ENCODE measurements around the gene KLK2.

Gene KLK2

DNA sequence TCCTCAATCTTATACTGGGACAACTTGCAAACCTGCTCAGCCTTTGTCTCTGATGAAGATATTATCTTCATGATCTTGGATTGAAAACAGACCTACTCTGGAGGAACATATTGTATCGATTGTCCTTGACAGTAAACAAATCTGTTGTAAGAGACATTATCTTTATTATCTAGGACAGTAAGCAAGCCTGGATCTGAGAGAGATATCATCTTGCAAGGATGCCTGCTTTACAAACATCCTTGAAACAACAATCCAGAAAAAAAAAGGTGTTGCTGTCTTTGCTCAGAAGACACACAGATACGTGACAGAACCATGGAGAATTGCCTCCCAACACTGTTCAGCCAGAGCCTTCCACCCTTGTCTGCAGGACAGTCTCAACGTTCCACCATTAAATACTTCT, 22.5 kb upstream of the KLK2 start:
- no peak for DNase-seq (ENCODE audit: low read depth in 2 of 2)

DNA sequence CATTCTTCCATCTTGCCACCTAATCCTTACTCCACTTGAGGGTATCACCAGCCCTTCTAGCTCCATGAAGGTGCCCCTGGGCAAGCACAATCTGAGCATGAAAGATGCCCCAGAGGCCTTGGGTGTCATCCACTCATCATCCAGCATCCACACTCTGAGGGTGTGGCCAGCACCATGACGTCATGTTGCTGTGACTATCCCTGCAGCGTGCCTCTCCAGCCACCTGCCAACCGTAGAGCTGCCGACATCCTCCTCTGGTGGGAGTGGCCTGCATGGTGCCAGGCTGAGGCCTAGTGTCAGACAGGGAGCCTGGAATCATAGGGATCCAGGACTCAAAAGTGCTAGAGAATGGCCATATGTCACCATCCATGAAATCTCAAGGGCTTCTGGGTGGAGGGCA, 21.6 kb upstream of the KLK2 start:
- no peak for DNase-seq (ENCODE audit: low read depth in 2 of 2)

DNA sequence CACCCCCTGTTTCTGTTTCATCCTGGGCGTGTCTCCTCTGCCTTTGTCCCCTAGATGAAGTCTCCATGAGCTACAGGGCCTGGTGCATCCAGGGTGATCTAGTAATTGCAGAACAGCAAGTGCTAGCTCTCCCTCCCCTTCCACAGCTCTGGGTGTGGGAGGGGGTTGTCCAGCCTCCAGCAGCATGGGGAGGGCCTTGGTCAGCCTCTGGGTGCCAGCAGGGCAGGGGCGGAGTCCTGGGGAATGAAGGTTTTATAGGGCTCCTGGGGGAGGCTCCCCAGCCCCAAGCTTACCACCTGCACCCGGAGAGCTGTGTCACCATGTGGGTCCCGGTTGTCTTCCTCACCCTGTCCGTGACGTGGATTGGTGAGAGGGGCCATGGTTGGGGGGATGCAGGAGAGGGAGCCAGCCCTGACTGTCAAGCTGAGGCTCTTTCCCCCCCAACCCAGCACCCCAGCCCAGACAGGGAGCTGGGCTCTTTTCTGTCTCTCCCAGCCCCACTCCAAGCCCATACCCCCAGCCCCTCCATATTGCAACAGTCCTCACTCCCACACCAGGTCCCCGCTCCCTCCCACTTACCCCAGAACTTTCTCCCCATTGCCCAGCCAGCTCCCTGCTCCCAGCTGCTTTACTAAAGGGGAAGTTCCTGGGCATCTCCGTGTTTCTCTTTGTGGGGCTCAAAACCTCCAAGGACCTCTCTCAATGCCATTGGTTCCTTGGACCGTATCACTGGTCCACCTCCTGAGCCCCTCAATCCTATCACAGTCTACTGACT, 18.4 kb upstream of the KLK2 start, which contains the start of gene KLK3:
Gene KLK3, plus strand, starts transcription at position 280 of the 775 bp plus-strand sequence. Its CDS starts 41 bp downstream, at position 321.
- no peak for DNase-seq (ENCODE audit: low read depth in 2 of 2)

DNA sequence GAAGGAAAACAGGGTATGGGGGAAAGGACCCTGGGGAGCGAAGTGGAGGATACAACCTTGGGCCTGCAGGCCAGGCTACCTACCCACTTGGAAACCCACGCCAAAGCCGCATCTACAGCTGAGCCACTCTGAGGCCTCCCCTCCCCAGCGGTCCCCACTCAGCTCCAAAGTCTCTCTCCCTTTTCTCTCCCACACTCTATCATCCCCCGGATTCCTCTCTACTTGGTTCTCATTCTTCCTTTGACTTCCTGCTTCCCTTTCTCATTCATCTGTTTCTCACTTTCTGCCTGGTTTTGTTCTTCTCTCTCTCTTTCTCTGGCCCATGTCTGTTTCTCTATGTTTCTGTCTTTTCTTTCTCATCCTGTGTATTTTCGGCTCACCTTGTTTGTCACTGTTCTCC, 15.9 kb upstream of the KLK2 start:
- DNase-seq (ENCODE audit: low read depth in 2 of 2), result no peak

DNA sequence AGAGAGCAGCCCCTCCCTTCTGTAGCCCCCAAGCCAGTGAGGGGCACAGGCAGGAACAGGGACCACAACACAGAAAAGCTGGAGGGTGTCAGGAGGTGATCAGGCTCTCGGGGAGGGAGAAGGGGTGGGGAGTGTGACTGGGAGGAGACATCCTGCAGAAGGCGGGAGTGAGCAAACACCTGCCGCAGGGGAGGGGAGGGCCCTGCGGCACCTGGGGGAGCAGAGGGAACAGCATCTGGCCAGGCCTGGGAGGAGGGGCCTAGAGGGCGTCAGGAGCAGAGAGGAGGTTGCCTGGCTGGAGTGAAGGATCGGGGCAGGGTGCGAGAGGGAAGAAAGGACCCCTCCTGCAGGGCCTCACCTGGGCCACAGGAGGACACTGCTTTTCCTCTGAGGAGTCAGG, 14.4 kb upstream of the KLK2 start:
- DNase-seq (ENCODE audit: low read depth in 2 of 2), result no peak

DNA sequence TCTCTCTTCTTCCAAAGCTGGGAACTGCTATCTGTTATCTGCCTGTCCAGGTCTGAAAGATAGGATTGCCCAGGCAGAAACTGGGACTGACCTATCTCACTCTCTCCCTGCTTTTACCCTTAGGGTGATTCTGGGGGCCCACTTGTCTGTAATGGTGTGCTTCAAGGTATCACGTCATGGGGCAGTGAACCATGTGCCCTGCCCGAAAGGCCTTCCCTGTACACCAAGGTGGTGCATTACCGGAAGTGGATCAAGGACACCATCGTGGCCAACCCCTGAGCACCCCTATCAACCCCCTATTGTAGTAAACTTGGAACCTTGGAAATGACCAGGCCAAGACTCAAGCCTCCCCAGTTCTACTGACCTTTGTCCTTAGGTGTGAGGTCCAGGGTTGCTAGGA, 13.4 kb upstream of the KLK2 start:
- DNase-seq (ENCODE audit: low read depth in 2 of 2), result no peak

DNA sequence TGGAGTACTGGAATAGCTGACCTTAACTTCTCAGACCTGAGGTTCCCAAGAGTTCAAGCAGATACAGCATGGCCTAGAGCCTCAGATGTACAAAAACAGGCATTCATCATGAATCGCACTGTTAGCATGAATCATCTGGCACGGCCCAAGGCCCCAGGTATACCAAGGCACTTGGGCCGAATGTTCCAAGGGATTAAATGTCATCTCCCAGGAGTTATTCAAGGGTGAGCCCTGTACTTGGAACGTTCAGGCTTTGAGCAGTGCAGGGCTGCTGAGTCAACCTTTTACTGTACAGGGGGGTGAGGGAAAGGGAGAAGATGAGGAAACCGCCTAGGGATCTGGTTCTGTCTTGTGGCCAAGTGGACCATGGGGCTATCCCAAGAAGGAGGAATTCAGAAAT, 12.2 kb upstream of the KLK2 start:
- no peak for DNase-seq (ENCODE audit: low read depth in 2 of 2)

DNA sequence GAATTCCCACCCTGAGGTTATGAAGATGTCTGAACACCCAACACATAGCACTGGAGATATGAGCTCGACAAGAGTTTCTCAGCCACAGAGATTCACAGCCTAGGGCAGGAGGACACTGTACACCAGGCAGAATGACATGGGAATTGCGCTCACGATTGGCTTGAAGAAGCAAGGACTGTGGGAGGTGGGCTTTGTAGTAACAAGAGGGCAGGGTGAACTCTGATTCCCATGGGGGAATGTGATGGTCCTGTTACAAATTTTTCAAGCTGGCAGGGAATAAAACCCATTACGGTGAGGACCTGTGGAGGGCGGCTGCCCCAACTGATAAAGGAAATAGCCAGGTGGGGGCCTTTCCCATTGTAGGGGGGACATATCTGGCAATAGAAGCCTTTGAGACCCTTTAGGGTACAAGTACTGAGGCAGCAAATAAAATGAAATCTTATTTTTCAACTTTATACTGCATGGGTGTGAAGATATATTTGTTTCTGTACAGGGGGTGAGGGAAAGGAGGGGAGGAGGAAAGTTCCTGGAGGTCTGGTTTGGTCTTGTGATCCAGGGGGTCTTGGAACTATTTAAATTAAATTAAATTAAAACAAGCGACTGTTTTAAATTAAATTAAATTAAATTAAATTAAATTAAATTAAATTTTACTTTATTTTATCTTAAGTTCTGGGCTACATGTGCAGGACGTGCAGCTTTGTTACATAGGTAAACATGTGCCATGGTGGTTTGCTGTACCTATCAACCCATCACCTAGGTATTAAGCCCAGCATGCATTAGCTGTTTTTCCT, 11.5 kb upstream of the KLK2 start:
- no peak for DNase-seq (ENCODE audit: low read depth in 2 of 2)

DNA sequence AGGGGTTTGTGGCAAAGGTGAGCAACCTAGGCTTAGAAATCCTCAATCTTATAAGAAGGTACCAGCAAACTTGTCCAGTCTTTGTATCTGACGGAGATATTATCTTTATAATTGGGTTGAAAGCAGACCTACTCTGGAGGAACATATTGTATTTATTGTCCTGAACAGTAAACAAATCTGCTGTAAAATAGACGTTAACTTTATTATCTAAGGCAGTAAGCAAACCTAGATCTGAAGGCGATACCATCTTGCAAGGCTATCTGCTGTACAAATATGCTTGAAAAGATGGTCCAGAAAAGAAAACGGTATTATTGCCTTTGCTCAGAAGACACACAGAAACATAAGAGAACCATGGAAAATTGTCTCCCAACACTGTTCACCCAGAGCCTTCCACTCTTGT, 3.8 kb upstream of the KLK2 start:
- DNase-seq (ENCODE audit: low read depth in 2 of 2), result no peak

DNA sequence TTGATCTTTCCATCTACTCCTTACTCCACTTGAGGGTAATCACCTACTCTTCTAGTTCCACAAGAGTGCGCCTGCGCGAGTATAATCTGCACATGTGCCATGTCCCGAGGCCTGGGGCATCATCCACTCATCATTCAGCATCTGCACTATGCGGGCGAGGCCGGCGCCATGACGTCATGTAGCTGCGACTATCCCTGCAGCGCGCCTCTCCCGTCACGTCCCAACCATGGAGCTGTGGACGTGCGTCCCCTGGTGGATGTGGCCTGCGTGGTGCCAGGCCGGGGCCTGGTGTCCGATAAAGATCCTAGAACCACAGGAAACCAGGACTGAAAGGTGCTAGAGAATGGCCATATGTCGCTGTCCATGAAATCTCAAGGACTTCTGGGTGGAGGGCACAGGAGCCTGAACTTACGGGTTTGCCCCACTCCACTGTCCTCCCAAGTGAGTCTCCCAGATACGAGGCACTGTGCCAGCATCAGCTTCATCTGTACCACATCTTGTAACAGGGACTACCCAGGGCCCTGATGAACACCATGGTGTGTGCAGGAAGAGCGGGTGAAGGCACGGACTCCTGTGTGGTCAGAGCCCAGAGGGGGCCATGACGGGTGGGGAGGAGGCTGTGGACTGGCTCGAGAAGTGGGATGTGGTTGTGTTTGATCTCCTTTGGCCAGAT, 2.7 kb upstream of the KLK2 start:
- DNase-seq (ENCODE audit: low read depth in 2 of 2), result no peak

DNA sequence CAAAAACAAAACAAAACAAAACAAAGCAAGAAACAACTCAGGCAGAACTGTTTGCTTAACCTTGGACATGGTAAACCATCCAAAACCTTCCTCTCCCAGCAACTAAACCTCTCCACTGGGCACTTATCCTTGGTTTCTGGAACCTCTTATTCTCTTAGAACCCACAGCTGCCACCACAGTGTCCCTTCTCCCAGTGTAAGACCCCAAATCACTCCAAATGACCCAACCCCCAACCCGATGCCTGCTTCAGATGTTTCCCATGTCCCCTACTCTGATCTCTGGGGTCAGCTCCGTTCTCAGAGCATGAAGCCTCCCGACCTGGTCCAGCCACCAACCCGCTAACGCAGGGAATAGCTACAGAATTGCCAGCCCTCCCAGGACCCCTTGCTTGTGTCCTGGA, 972 bp downstream of the KLK2 start:
- no peak for DNase-seq (ENCODE audit: low read depth in 2 of 2)

DNA sequence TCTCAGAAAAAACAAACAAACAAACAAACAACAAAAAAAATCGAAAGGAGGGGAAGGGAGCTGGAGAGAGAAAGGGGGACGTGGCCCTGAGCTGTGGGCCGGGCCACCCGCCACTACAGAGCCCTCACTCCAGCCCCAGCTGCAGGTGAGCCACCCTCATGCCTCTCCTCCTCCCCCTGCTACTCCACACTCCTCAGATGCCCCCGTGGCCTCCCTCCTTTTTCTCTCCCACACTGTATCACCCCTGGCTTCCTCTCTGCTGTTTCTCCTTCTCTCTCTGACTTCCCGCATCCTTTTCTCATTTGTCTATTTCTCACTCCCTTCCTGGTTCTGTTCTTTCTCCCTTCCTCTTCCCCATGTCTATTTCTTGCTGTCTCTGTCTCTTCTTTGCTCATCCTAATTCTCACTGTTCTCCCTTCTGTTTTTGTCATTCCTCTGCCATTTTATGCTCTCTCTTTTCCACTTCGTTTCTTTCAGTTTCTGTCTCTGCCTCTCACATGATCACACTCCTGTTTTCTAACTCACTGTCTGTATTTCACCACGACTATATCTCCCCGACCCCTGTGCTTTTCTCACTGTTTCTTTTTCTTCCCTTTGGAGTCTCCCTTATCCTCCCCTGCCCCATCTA, 2.7 kb downstream of the KLK2 start:
- no peak for DNase-seq (ENCODE audit: low read depth in 2 of 2)

DNA sequence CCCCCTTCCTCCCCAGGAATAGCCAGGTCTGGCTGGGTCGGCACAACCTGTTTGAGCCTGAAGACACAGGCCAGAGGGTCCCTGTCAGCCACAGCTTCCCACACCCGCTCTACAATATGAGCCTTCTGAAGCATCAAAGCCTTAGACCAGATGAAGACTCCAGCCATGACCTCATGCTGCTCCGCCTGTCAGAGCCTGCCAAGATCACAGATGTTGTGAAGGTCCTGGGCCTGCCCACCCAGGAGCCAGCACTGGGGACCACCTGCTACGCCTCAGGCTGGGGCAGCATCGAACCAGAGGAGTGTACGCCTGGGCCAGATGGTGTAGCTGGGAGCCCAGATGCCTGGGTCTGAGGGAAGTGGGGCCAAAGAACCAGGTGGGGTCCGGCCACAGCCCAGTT, 3.2 kb downstream of the KLK2 start:
- DNase-seq (ENCODE audit: low read depth in 2 of 2), result no peak

DNA sequence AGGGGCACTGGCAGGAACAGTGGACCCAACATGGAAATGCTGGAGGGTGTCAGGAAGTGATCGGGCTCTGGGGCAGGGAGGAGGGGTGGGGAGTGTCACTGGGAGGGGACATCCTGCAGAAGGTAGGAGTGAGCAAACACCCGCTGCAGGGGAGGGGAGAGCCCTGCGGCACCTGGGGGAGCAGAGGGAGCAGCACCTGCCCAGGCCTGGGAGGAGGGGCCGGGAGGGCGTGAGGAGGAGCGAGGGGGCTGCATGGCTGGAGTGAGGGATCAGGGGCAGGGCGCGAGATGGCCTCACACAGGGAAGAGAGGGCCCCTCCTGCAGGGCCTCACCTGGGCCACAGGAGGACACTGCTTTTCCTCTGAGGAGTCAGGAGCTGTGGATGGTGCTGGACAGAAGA, 4.1 kb downstream of the KLK2 start:
- no peak for DNase-seq (ENCODE audit: low read depth in 2 of 2)

DNA sequence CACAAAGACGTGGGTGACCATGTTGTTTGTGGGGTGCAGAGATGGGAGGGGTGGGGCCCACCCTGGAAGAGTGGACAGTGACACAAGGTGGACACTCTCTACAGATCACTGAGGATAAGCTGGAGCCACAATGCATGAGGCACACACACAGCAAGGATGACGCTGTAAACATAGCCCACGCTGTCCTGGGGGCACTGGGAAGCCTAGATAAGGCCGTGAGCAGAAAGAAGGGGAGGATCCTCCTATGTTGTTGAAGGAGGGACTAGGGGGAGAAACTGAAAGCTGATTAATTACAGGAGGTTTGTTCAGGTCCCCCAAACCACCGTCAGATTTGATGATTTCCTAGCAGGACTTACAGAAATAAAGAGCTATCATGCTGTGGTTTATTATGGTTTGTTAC, 5.6 kb downstream of the KLK2 start:
- DNase-seq (ENCODE audit: low read depth in 2 of 2), result no peak

DNA sequence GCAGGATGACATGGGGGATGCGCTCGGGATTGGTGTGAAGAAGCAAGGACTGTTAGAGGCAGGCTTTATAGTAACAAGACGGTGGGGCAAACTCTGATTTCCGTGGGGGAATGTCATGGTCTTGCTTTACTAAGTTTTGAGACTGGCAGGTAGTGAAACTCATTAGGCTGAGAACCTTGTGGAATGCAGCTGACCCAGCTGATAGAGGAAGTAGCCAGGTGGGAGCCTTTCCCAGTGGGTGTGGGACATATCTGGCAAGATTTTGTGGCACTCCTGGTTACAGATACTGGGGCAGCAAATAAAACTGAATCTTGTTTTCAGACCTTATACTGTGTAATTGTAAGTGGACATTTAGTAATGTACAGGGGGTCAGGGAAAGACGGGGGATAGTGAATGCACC, 7.0 kb downstream of the KLK2 start:
- DNase-seq (ENCODE audit: low read depth in 2 of 2), result no peak

DNA sequence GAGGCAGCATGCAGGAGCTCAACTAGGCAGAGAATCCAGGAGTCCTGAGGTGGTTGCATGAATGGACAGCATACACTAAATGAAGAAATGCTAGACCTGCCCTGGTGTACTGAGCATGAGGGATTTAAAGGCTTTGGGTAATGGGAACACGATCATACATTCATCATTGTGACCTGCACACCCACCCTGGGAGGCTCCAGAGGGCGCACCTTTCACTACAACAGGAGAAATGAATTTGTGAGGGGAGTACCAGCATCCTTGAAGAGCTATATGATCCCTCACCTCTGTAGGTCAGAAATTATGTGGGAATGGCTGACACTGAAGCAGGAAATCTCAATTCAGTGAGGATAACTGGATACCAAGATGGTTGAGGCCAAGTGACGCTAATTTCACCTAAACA, 8.9 kb downstream of the KLK2 start:
- no peak for DNase-seq (ENCODE audit: low read depth in 2 of 2)

DNA sequence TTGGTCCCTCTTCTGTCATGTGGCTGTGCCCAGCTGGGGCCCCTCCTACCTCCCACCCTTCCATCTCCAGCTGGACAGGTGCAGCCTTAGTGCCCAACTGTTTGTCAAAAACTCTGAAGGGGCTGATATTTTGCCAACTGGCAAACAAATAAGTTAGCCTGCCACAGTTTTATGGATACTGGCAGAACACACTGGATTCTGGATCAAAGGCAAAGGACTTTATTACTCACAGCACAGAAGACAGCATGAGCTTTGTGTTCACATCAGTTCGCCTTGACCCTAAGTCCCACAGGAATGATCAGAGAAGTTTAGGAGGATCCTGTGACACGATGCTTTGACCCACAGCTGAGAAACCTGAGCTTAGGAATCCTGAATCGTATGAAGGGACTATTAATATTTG, 16.4 kb downstream of the KLK2 start:
- no peak for DNase-seq (ENCODE audit: low read depth in 2 of 2)

DNA sequence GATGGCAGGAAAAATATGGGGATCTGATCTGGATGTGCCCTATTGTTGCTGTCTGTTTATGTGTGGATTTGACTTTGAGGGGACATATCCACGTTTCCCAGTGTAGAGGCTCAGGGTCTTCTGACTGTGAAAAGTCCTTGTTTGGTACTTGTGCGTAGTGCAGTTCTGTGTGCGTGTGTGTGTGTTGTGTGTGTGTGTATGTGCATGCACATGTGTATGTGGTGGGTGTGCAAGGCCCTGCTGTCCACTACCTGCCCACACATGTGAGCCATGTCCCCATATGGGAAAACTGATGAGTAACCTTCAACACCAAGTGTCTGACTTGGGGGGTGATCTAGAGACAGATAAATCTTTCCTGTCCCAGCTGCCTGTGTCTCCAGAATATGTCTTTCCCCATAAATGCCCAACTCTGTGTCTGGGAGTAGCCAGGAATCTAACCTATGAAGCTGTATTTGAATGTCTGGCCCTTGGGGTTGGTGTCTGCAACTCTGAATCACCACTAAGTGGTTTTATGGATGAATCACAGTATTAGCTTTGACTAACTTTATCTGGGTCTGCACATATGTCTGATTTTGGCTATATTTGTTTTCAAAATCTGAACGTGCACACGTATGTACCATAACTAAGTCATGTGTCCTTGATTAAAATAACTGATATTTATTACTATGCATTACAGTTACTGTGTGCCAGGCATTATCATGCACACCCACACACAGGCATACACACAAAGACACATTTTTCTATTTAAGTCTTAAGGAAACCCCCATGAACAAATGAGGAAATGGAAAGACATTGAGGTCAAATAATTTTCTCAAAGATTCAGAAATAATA, 17.4 kb downstream of the KLK2 start:
- DNase-seq (ENCODE audit: low read depth in 2 of 2), result no peak

DNA sequence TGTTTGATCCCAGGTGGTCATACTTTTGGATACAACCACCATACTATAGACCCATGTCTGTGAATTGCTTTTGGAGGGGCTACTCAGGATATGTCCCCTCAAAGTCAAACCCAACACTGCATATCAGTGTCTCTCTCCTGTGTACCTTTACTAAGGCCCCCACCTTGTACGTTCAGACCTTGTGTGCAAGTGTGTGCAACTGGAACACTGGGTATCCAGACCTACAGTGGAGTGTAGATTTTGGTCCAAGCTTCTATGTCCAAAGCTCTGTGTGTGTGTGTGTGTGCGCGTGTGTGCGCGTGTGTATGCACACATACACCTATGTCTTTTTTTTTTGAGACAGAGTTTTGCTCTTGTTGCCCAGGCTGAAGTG, 18.0 kb downstream of the KLK2 start:
- DNase-seq (ENCODE audit: low read depth in 2 of 2), result no peak

DNA sequence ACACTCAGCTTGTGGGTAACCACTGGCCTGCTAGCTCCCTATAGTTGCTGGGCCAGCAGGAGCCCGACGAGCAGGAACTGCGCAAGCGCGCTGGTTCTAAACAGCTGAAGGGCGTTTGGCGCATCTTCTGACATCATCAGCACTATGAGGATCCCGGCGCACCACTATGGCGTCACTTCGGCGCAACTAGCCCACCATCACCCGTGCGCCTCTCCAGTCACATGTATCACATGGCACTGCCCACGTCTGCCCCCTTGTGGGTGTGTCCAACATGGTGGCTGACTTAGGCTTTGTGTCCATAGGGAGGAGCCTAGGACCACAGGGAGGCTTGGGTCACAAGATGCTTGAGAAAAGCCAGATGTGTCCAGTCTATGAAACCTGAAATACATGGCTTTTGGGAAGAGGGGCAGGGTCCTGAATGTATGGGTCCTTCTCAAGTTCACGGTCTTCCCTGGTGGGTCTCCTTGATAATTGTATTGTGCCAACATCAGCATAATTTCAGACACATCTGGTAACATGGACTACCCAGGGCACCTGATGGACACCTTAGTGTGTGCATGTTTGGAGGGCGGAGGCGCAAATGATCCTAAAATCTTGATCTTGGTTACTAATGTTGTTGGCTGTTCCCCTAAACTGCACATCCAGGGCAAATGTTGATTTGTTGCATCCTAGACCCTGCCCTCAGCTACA, 20.0 kb downstream of the KLK2 start:
- no peak for DNase-seq (ENCODE audit: low read depth in 2 of 2)
